Activated CD4-positive, alpha-beta T cell treated with anti-CD3 and anti-CD28 coated beads for 36 hours (primary cell): ENCODE results near the gene SLC25A10. TPM values are rescaled to one million over a fixed set of nuclear protein-coding genes. Genes with fewer than 3 reads are reported as not detected.
"Not testable (repeated sequence)": the region's sequence is repeated elsewhere in the genome, so short reads cannot be mapped to it uniquely, and the experiment has no call there.

Experiments
- ATAC-seq: fragments of 200-7000 bp; cut with Tn5 transposase; one replicate; pipeline ENCODE4 v1.10.0; 2021; ENCODE audit warnings: mild to moderate bottlenecking, moderate library complexity
- CTCF ChIA-PET: fragments of 350-600 bp; sonication (Branson Sonifier 250); formaldehyde crosslinking; loops from one replicate; lab custom pipeline; 2021; ENCODE audit warnings: antibody characterized with exemption; lab: Charles Lee
- POLR2A ChIA-PET: fragments of 350-600 bp; sonication (Branson Sonifier 250); formaldehyde crosslinking; loops from one replicate; lab custom pipeline; 2021; ENCODE audit warnings: antibody characterized with exemption, inconsistent platforms; lab: Charles Lee
- DNase-seq: peaks from one replicate; pipeline ENCODE4 v3.0.0-alpha.2; 2020
- H3K27ac Mint-ChIP-seq: one replicate; pipeline ENCODE4 v1.8.0; 2021; ENCODE audit warnings: mixed read lengths
- H3K27me3 Mint-ChIP-seq: one replicate; pipeline ENCODE4 v1.8.0; 2021; ENCODE audit warnings: mixed read lengths
- H3K36me3 Mint-ChIP-seq: one replicate; pipeline ENCODE4 v1.8.0; 2021; ENCODE audit warnings: low read depth, mixed read lengths
- H3K4me1 Mint-ChIP-seq: one replicate; pipeline ENCODE4 v1.8.0; 2021; ENCODE audit warnings: mixed read lengths
- H3K4me3 Mint-ChIP-seq: one replicate; pipeline ENCODE4 v1.8.0; 2021; ENCODE audit warnings: mild to moderate bottlenecking, moderate library complexity, mixed read lengths
- H3K9me3 Mint-ChIP-seq: one replicate; pipeline ENCODE4 v1.8.0; 2021; ENCODE audit warnings: low read depth, mixed read lengths
- intact Hi-C, 2 experiments: fragments of 100-400 bp; cut with DNase I in 1 of 2; cut with micrococcal nuclease in 1 of 2; formaldehyde crosslinking; loops; one replicate each; pipeline versions ENCODE4 v1.14.2 to v1.15.1; 2022 to 2024; cut with DNase I, micrococcal nuclease
- total RNA-seq, 2 experiments: library from RNA; stranded (reverse); gene quantifications; one replicate each; pipeline ENCODE4 v1.2.3, GENCODE V29; 2021

The SLC25A10 gene
- total RNA-seq, 2 experiments from 2014 or later = 28.6 to 31.8 TPM

DNA sequence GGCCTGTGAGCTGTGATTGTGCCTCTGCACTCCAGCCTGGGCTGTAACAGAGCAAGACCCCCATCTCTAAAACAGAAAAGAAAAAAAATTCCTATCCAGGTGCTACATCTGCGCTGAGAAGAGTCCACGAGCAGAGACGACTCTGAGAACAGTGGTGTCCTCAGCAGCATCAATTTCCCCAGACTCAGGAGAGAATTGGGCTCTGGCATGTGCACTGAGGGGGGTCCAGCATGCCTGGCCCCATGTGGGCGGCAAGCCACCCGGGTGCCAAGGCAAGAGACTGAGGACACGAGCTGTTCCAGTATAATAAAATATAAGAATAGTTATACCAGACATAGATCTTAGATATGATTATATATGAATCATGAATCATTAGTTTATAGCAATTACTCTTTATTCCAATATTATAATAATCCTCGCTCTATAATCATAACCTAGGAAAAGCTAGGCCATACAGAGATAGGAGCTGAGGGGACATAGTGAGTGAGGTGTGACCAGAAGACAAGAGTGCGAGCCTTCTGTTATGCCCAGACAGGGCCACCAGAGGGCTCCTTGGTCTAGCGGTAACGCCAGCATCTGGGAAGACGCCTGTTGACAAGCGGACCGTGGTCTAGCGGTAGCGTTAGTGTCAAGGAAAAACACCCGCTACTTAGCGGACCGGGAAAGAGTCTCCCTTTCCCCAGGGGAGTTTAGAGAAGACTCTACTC lies 36.4 kb upstream of the SLC25A10 start:
- not testable (repeated sequence) for H3K4me1 Mint-ChIP-seq, ATAC-seq, H3K4me3 Mint-ChIP-seq, H3K27ac Mint-ChIP-seq, H3K9me3 Mint-ChIP-seq, H3K27me3 Mint-ChIP-seq
- POLR2A ChIA-PET = interaction anchor here (0.7 to 1.1 kb wide), 2 partner anchors 8 to 37 kb away, joined by 3 read pairs; partner anchors contain the start of genes ARL16 and HGS
- H3K36me3 Mint-ChIP-seq = peaks cover 30% of the 10 kb centered on the region
- peak; percentile 49 for DNase-seq
- CTCF ChIA-PET = interaction anchor here (0.6 to 1.8 kb wide), 5 partner anchors 9 to 305 kb away, joined by 3 to 6 read pairs (median 3); partner anchors contain the start of gene CCDC137
- intact Hi-C loops = loop anchor here in 1 of 2 experiments (5.0 kb wide), 1 partner anchor 37 kb away; the partner anchor contains the start of gene SLC25A10

DNA sequence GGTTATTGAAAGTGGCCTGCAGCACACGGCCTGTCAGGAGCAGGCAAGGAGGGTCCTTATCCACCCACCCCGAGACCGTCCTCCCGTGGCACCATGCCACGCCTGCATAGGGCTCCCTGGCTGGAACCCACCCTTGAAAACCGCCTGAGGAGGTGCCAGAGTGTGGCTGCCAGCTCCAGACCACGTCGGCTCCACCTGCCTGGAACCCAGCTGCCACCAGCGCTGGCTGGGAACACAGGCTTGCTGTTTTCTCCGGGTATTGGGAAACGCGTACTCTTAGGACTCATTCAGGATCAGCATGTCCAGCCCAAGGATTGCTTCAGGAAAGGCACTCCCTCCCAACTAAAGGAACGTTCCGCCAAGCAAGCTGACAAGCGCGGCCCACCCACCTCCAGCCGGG lies 35.2 kb upstream of the SLC25A10 start:
- intact Hi-C loops = loop anchor here in 1 of 2 experiments (5.0 kb wide), 1 partner anchor 35 kb away; the partner anchor contains the start of gene SLC25A10
- Mint-ChIP-seq H3K9me3 (no peaks in the 10 kb centered on the region), H3K27me3 (no peaks in the 10 kb centered on the region), H3K4me3 (no peak overlapping the region), H3K36me3 (peaks cover 28% of the 10 kb centered on the region), H3K4me1 (no peaks in the 10 kb centered on the region), H3K27ac (no peak overlapping the region)
- ATAC-seq (no peak), DNase-seq (no peak)
- ChIA-PET POLR2A (no interaction called here), CTCF (interaction anchor here (1.8 kb wide), 1 partner anchor 36 kb away, joined by 4 read pairs; no protein-coding TSS in a partner anchor)

DNA sequence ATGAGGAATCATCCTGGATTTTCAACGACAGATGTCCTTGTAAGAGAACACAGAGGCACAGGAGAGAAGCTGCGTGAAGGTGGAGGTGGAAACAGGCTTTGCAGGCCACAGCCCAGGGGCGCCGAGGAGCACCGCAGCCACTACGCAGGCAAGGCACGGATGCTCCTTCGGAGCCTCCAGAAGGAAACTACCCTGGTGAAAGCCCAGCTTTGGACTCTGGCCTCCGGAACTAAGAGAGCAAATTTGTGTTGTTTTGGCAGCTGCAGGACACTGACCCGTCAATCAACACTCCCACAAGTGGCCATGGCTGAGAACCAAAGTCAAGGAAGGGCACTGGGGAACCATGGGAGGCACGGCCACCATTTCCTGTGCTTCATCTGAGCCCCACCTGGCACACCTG lies 31.9 kb upstream of the SLC25A10 start:
- no peaks in the 10 kb centered on the region for H3K27me3 Mint-ChIP-seq
- no peak for DNase-seq
- POLR2A ChIA-PET = no interaction called here
- H3K36me3 Mint-ChIP-seq = peaks cover 23% of the 10 kb centered on the region
- no peaks in the 10 kb centered on the region for H3K9me3 Mint-ChIP-seq
- H3K4me3 Mint-ChIP-seq = no peak overlapping the region
- no peak for ATAC-seq
- intact Hi-C loops = loop anchor here in 1 of 2 experiments (5.0 kb wide), 1 partner anchor 168 kb away; the partner anchor contains the start of gene ACTG1
- CTCF ChIA-PET = interaction anchor here (0.7 kb wide), 1 partner anchor 17 kb away, joined by 4 read pairs; no protein-coding TSS in a partner anchor
- H3K27ac Mint-ChIP-seq = no peak overlapping the region
- H3K4me1 Mint-ChIP-seq = peaks cover 14% of the 10 kb centered on the region

DNA sequence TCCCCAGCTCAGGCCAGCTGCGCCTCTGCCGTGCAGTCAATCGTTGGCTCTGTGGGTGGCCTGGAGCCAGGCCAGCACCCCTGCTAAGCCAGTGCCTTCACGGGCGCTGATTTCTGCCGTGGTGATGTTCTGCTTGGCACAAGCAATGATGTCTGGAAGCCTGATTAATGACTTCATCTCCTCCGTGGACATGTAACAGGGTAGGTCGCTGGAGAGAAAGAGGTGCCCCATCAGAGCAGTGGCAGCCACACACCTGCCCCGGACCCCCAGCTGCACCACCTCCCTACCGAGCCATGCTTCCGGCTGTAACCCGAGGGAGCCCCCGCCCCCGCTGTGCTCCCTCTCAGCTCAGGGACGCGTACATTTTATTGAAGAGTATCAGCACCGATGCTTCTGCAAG lies 30.4 kb upstream of the SLC25A10 start:
- no peak overlapping the region for H3K27ac Mint-ChIP-seq
- peaks cover 26% of the 10 kb centered on the region for H3K4me1 Mint-ChIP-seq
- ATAC-seq (no peak), DNase-seq (no peak)
- ChIA-PET CTCF (interaction anchor here (0.6 kb wide), 1 partner anchor 225 kb away, joined by 3 read pairs; no protein-coding TSS in a partner anchor), POLR2A (no interaction called here)
- H3K27me3 Mint-ChIP-seq = no peaks in the 10 kb centered on the region
- H3K9me3 Mint-ChIP-seq = no peaks in the 10 kb centered on the region
- H3K4me3 Mint-ChIP-seq = no peak overlapping the region
- intact Hi-C loops = loop anchor here (2.0 to 5.0 kb wide), 3 partner anchors 13 to 341 kb away; partner anchors contain the start of genes ACTG1 (in 1 of the 2), CENPX (in 1 of the 2) and LRRC45 (in 1 of the 2)
- peaks cover 32% of the 10 kb centered on the region for H3K36me3 Mint-ChIP-seq

DNA sequence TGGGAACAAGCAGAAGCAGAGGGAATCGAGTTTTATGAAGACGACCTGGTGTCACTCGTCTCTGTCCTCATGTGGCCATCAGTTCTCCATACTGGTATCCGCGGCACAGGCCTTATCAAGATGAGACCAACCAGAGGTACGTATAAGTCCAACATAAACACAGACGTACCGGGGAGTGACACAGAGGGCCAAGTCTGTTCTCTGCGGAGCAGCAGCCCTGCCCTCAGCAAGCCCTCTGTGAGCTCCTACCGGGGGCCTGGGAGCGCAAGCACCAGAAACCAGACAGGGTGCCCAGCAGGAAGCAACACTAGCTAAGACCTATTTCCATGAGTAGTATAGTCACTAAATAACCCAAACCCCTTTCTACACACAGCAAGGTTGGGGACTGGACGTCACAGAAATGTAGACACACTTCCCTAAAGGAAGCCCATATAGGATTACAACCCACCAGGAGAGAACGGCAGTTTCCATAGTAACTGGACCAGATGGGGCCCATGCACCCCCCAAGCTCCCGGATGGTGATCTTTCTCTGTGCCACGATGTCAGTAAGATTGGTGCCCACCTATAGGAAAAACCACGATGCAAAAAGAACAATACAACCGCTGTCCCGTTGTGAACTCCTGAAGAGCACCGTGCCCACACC lies 29.4 kb upstream of the SLC25A10 start:
- H3K36me3 Mint-ChIP-seq = peaks cover 41% of the 10 kb centered on the region
- no peaks in the 10 kb centered on the region for H3K9me3 Mint-ChIP-seq
- ChIA-PET POLR2A (interaction anchor here (4.0 kb wide), 1 partner anchor 20 kb away, joined by 24 read pairs; the partner anchor contains the start of gene MRPL12), CTCF (interaction anchor here (0.6 to 1.5 kb wide), 4 partner anchors 20 to 773 kb away, joined by 3 to 4 read pairs (median 4); no protein-coding TSS in a partner anchor)
- H3K27ac Mint-ChIP-seq = peak overlapping the region; percentile 78
- H3K27me3 Mint-ChIP-seq = no peaks in the 10 kb centered on the region
- DNase-seq (no peak), ATAC-seq (no peak)
- H3K4me3 Mint-ChIP-seq = peak overlapping the region; percentile 87
- peaks cover 28% of the 10 kb centered on the region for H3K4me1 Mint-ChIP-seq
- intact Hi-C loops = loop anchor here (1.0 to 5.0 kb wide), 11 partner anchors 14 to 340 kb away; partner anchors contain the start of genes ACTG1 (in 1 of the 2), ASPSCR1 (in 1 of the 2), CCDC137 (in 1 of the 2) and CENPX (in 1 of the 2)

DNA sequence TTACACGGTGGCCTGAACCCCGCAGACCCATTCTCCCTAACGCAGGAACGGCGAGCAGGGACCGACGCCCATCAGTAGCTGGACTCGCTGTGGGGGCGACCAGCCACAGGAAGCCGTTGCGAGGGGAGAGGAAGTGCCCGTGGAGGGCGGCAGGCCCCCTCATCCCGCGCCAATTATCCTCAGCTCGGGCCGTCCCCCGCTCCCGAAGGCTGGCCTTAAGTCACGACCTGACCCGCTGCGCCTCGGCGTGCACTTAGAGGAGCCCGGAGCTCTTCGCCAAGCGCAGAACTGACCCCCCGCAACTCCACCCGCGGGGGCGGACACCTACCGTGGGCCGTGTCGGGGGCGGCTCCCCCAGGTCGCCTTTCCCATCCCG lies 28.9 kb upstream of the SLC25A10 start:
- Mint-ChIP-seq H3K4me1 (peaks cover 28% of the 10 kb centered on the region), H3K4me3 (peak overlapping the region; percentile 87), H3K9me3 (no peaks in the 10 kb centered on the region), H3K27ac (peak overlapping the region; percentile 78), H3K27me3 (no peaks in the 10 kb centered on the region), H3K36me3 (peaks cover 43% of the 10 kb centered on the region)
- no peak for ATAC-seq
- ChIA-PET CTCF (interaction anchor here (0.6 to 1.5 kb wide), 5 partner anchors 11 to 773 kb away, joined by 3 to 5 read pairs (median 4); partner anchors contain the start of gene MRPL12), POLR2A (interaction anchor here (1.1 to 4.0 kb wide), 3 partner anchors 16 to 47 kb away, joined by 3 to 24 read pairs (median 7); partner anchors contain the start of genes CCDC137, MRPL12 and OXLD1)
- DNase-seq = no peak
- intact Hi-C loops = loop anchor here (1.0 to 5.0 kb wide), 11 partner anchors 14 to 340 kb away; partner anchors contain the start of genes ACTG1 (in 1 of the 2), ASPSCR1 (in 1 of the 2), CCDC137 (in 1 of the 2) and CENPX (in 1 of the 2)

DNA sequence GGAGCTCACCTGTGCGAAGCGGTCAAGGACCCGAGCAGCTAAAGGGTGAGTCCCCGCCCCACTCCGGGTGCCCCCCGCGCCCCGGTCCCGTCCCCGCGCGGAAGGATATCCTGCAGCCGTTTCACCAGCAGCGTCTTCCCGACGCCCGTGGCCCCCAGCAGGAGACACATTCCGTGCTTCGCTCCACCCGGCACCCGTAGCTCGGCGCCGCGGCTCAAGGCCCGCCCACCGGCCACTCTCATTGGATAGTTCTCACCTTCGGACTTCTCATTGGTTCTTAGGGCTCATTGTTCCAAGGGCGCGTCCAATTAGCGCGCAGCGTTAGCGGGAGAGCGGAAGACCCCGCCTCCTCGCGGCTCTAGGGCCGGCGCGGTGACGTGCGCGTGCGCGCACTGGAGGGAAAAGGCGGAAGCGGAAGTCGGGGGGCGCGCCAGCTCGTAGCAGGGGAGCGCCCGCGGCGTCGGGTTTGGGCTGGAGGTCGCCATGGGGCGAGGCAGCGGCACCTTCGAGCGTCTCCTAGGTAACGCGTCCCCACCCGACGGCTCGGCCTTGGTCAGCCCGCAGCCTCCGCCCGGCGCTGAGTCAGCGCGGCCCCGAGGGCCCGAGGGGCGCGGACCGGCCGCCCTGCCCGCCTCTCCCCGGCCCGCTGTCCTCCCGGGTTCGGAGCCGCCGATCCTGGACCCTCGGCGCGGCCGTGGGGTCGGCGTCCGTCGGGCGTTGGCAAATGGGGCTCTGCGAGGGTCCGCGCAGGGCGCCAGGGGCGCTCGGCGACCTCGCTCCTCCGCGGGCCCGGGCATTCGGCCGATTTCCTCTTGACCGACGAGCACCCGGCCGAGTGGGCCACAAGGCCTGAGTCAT lies 28.3 kb upstream of the SLC25A10 start, which contains the start of the genes ARL16 and HGS:
ARL16 (minus strand) TSS at position 214 of the 858 bp plus-strand sequence; CDS start at position 170, 44 bp downstream.
HGS (plus strand) TSS at position 428 of the 858 bp plus-strand sequence; CDS start at position 484, 56 bp downstream.
- intact Hi-C loops = loop anchor here (1.0 to 5.0 kb wide), 12 partner anchors 15 to 445 kb away; partner anchors contain the start of genes MRPL12 (in 2 of the 2), ACTG1 (in 1 of the 2), ASPSCR1 (in 1 of the 2) and CCDC137 (in 1 of the 2)

DNA sequence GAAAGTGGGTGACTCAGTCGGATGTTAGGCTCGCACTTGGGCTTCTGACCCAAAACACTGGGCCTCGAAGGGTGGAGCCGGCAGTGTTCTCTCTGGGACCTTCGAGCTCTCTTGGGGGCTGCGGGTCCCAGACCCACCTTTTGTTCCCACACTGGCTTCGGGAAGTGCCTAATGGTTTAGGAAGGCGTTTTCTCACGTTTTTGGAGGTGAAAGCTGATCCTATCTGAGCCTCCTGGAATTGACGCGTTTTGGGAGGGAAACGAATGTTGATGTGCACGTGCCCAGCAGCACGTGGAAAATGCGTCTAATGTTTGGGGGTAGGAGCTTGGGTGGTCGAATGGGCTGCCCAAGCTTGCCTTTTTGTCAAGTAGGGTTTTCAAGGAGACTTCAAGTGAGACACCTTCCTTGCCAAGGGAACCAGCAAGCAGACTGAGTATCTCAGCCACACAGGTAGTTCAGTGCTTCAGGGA lies 27.6 kb upstream of the SLC25A10 start:
- Mint-ChIP-seq H3K4me1 (peaks cover 31% of the 10 kb centered on the region), H3K4me3 (peak overlapping the region; percentile 87), H3K27me3 (no peaks in the 10 kb centered on the region), H3K36me3 (peaks cover 53% of the 10 kb centered on the region), H3K27ac (peak overlapping the region; percentile 83), H3K9me3 (no peaks in the 10 kb centered on the region)
- no peak for ATAC-seq
- peak; percentile 55 for DNase-seq
- intact Hi-C loops = loop anchor here (1.0 to 5.0 kb wide), 3 partner anchors 19 to 445 kb away; partner anchors contain the start of genes ACTG1 (in 1 of the 2), MRPL12 (in 1 of the 2), NDUFAF8 (in 1 of the 2) and TEPSIN (in 1 of the 2)
- ChIA-PET POLR2A (interaction anchor here (0.9 to 4.0 kb wide), 3 partner anchors 18 to 27 kb away, joined by 4 to 24 read pairs (median 7); partner anchors contain the start of genes CCDC137, MRPL12 and OXLD1), CTCF (interaction anchor here (0.6 to 1.0 kb wide), 4 partner anchors 10 to 360 kb away, joined by 3 read pairs; no protein-coding TSS in a partner anchor)

More for the DNA sequence above, 28.3 kb upstream of the SLC25A10 start, which contains the start of the genes ARL16 and HGS:
- Mint-ChIP-seq H3K4me1 (peaks cover 31% of the 10 kb centered on the region), H3K27me3 (no peaks in the 10 kb centered on the region), H3K36me3 (peaks cover 47% of the 10 kb centered on the region), H3K4me3 (peak within 1 kb of the TSS; percentile 87), H3K9me3 (no peaks in the 10 kb centered on the region), H3K27ac (peak within 1 kb of the TSS; percentile 83)
- CTCF ChIA-PET = interaction anchor here (1.0 to 1.5 kb wide), 4 partner anchors 10 to 25 kb away, joined by 3 to 5 read pairs (median 4); partner anchors contain the start of gene MRPL12
- ATAC-seq = peak; percentile 98
- POLR2A ChIA-PET = interaction anchor here (0.6 to 4.0 kb wide), 5 partner anchors 8 to 48 kb away, joined by 3 to 24 read pairs (median 3); partner anchors contain the start of genes CCDC137, MRPL12 and OXLD1
- DNase-seq = peak; percentile 98

DNA sequence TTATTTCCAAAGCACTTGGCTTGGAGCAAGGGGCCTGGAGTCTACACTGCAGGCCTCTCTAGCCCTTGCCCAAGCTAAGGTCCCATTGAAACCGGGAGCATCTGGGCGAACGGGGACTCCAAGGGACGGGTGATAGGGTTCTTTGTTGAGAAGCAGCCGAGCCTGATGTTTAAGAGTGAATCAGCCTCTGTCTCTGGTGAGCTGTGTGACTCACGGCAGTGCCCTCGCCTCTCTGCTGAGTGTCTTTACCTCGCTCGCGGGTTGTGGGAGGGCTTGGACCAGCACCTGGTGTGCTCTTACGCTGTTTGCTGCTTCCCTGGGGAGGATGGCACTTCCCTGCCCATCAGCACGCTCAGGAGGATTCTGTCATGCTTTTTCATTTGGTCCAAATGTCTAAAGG lies 27.0 kb upstream of the SLC25A10 start:
- Mint-ChIP-seq H3K27me3 (no peaks in the 10 kb centered on the region), H3K4me3 (peak overlapping the region; percentile 87), H3K9me3 (no peaks in the 10 kb centered on the region), H3K27ac (peak overlapping the region; percentile 83), H3K36me3 (peaks cover 60% of the 10 kb centered on the region), H3K4me1 (peaks cover 31% of the 10 kb centered on the region)
- DNase-seq = peak; percentile 82
- intact Hi-C loops = no loop called here
- ChIA-PET CTCF (interaction anchor here (0.6 to 0.8 kb wide), 3 partner anchors 20 to 360 kb away, joined by 3 read pairs; no protein-coding TSS in a partner anchor), POLR2A (interaction anchor here (0.6 to 4.0 kb wide), 5 partner anchors 17 to 273 kb away, joined by 3 to 24 read pairs (median 4); partner anchors contain the start of gene MRPL12)
- peak; percentile 49 for ATAC-seq
